ENCODE measurements around the gene SMYD2.

Gene SMYD2

DNA sequence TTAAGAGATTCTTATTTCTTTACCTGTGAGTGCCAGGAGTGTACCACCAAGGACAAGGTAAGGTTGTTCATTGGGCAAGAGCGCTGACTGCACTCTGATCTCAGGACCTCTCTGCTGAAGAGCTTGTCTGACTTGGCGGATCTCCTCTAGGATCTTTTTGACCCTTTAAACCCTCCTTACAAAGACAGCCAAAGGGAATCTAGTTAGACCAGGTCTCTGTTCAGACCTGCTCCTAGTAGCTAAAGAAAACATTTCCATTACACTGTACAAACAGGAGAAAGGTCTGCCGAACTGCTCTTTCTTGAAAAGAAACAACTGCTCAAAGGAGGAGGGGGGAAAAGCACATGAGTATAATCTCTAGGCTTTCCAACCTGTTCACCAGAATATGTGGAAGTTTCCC is 49.3 kb downstream of the SMYD2 start:
- DNase-seq: no peak

DNA sequence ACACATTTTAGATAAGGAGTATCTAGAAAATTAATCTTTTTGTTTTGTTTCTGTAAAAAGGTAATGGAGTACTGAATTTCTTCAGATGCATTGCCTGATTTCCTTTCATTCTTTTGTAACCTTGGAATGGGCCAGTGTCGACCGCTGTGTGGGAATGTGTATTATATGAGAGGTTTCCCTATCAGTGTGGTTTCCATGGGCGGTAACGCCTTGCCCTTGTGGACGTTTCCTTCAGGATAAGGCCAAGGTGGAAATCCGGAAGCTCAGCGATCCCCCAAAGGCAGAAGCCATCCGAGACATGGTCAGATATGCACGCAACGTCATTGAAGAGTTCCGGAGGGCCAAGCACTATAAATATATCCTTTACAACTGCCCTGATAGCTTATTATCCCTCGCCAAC is 49.8 kb downstream of the SMYD2 start:
- DNase-seq: no peak

DNA sequence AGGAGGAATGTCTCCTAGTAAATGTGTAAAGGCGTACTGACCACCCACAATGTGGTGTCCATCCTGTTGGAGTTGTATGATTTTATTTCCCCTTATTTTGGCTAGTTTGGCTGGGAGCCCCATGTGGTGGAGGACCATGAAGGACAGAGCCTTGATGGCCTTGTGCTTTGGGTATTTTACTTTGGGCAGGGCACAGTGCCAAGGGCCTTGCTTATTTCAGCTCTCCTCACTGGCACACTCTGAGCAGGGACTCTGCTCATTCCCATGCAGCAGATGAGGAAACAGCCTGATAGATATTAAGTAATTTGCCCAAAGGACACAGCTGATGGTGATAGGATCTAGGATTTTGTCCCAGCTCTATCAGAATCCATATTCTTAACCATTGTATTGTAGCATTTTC is 50.2 kb downstream of the SMYD2 start:
- DNase-seq: no peak

DNA sequence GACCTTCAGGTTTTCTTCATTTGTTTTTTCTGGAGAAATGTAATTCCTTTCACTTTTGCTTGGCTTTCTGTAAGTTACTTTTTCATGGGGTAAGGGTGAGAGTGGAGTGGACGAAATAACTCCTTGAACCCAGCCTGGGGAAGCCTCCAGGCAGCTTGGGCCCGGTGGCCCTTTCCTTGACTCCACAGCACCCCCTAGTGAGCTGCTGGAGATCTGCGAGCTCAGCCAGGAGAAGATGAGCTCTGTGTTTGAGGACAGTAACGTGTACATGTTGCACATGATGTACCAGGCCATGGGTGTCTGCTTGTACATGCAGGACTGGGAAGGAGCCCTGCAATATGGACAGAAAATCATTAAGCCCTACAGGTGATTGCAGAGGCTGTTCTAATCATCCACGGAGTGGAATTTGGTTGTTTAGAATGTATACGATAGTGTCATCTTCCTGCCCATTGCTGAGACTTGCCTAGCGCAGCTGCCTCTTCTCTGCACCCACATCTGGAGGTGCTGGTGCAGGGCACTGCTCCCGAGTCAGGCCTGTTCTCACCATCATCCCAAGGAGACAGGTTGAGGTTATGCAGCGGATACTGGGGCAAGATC is 51.0 kb downstream of the SMYD2 start:
- DNase-seq: peak; percentile 20

DNA sequence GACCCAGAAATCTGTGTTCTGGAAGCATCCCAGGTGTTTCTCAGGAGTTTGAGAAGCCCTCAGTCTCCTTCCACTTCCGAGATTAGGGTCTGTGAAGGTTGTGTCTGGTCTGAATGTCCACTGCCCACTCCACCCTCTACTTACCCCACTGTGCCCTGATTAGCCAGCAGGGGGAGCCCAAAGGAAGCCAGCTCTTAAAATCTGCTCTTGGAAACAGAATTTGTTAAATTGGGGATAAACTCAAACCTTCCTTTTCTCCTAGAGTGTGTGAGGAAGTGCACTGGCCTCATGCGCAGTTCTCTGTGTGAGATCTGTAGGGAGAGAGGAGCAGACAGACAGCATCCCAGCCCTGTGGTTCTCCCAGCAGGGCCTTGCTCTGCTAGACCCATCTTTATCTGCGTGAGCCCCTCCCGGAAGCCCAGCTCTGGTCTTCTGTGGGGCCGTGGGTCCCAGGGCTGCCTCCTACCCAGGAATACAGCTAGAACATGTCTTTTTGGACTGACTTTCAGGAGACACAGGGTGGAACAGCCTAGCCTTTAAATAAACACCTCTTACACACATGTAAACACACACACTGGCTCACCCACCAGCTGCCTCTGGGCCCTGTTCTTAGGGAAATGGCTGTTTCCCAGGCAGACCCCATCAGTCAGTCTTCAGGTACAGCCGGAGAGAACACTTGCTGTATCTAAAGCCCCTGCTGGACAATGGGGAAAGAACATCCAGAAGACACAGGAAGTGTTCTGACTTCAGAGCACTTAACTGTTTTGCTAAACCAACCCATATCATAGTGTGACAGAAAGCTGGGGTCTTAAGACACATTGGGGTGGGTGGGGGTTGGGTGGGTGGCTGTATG is 52.2 kb downstream of the SMYD2 start:
- no peak for DNase-seq

DNA sequence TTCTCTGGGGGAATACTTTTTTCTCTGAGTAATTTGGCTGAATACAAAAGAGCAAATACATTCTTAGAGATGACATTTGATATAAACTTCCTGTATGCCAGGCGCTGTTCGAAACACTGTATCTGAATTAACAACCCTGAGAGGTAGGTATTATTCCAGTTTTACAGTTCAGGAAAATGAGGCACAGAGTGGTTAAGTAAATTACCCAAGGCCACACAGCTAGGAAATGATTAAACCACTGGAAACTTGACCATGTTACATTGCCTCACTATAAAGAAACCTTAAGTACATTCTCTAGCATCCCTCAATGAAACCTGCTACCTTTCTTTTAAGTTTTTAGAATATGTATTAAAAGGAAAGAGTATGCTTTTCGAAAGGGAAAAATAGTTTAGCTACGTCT is 54.6 kb downstream of the SMYD2 start:
- DNase-seq: no peak

DNA sequence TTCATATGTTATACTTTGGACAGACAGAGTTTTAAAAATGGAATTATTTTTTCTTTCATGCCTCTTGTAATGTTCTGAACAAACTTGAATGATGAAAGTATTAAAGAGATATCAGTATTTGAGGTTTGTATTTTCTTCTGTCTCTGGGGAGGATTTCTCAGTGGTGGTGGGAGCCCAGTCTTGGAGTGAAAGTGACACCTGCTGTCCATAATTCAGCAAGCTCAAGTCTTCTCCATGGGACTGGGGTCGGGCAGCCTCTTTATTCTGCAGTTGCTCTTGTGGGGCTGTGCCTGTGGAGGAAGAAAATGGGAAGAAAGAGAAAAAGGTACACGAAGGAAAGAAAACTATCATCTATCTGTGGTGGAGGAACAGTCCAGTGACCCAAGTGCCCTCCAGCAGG is 56.1 kb downstream of the SMYD2 start:
- DNase-seq: no peak

DNA sequence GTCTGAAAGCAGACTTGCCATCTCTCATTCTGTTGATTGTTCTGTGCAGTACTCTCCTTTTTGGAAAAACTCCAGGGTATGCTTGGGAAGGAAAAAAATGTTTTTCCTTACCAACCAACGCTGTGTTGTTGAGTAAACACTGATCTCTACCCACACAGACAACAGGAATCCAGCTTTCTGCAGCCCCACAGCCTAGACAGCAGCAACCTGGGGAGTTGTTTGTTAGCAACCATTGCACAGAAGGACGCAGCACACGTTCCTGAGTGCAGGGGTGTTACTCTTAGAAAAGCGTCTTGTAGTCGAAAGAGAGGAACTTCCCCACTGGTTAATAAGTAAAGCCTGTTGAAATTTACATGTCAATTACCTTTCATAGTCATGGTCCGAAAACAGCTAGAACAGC is 56.6 kb downstream of the SMYD2 start:
- no peak for DNase-seq

DNA sequence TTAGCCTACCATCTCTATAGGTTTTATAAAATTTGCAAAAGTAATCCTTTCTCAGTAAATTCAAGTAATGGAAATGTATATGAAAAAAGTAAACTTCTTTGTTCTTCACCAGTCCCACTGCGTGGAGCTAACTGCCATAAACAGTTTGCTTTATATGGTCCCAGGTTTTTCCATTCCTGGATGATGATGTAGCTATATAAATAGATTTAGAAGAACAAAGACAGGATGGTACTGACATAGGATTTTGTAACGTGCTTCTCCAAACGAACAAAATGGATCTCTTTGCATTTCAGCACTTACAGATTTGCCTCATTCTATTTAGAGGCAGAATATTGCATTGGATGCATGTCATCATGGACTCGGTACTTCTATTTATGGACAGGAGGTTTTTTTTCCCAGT is 57.3 kb downstream of the SMYD2 start:
- DNase-seq: no peak

DNA sequence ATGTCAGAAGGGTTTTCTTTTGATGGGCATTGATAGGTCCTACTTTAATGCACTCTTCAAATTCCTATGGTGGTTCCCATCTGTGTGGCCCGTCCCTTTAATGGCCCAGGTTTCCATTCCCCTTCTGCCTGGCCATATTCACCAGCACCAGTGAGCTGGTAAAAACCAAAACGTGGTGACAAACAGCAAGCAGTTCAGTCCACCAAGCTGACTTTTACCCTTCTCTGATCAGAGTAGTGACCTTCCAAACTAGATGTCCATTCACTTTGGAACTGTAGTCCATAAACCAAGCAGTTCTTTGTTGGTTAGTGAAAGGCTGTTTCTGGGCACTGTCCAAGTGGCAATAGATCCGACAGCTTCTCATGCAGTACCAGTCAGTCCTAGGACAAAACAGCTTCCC is 60.5 kb downstream of the SMYD2 start:
- DNase-seq: no peak

DNA sequence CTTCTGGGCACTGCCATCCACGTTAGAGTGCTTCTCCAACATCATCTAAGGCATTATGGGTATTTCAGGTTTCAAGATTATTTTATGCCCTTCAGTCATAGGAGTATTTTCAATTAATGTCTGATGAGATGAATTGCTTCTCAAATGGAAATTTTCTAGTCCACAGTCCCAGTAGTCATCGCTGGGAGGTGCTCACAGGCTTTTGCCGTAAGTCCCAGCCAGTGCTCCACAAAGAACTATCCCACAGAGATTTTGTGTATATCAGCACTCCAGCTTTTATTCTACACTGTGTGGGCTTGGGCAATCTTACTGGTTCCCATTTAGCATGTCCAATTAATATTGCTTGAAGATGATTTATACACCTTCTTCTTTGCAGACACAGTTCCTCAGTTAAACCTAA is 61.0 kb downstream of the SMYD2 start:
- no peak for DNase-seq

DNA sequence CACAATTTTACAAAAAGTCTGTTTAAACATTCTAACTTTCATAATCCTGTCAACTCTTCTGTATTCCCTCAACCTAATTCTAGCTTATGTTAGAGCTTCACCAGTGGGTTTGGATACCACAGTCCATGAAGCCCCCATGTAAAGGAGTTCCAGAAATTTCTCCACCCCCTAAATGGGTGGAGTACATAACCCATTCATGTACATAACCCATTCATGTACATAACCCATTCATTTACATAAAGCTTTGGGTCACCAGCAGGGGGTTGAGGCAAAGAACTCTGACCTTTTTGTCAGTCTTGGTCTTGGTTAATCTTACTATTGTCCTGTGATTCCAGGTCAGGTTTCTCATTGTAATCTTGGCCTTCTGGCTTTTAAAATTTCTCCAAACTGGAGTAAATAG is 61.6 kb downstream of the SMYD2 start:
- DNase-seq: no peak

DNA sequence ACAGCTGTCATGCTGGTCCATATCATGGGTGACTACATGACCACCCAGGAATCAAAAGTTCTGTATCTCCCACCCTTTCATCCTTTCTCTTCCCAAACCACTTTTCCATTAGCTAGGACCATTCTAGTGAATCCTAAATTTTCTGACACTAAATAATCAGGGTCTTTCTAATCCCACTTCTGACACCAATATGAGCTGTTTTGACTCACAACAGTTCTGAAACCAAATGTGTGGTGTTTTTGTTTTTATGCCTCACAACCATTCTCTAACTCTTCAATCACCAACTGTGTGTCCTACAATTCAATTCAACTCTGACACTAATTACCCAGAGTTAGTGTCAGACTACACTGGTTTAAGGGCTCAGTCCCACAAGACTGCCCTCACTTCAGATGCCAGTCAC is 63.9 kb downstream of the SMYD2 start:
- no peak for DNase-seq

DNA sequence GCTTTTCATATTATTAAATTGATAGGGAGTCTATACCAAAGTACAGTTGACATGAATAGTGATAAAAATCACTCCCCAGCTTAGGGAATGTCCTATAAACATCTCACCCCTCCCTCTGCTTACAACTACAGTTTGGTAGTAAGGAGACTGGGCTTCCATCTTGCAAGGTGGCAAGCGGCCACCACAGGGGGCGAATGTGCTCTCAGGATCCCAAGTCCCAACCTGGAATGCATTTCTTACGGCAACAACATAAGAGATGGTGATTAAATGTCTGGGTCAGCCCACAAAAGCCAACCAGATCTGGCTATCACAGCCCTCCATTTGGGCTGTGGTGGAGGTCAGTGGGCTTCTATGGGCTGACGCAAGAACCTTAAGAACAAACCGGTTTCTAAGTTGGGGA is 68.0 kb downstream of the SMYD2 start:
- no peak for DNase-seq

DNA sequence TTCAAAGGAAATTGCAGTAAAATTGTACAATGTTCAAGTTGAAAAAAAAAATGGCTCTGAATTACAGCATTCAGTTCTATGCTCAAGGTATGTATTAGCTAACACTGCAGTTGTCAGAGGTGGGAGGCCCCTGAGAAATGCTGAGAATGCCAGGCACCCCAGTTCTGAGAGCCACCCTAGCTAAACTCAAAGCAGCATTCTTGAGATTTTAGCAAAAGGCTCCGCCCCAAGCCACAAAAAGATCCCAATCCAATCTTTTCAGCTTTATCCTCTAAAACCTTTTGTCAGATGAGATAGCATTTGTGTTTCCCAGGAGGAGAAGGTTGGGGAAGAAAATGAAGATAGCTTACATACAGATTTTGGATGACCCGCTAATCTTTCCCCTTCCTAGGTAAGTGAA is 68.8 kb downstream of the SMYD2 start:
- no peak for DNase-seq

DNA sequence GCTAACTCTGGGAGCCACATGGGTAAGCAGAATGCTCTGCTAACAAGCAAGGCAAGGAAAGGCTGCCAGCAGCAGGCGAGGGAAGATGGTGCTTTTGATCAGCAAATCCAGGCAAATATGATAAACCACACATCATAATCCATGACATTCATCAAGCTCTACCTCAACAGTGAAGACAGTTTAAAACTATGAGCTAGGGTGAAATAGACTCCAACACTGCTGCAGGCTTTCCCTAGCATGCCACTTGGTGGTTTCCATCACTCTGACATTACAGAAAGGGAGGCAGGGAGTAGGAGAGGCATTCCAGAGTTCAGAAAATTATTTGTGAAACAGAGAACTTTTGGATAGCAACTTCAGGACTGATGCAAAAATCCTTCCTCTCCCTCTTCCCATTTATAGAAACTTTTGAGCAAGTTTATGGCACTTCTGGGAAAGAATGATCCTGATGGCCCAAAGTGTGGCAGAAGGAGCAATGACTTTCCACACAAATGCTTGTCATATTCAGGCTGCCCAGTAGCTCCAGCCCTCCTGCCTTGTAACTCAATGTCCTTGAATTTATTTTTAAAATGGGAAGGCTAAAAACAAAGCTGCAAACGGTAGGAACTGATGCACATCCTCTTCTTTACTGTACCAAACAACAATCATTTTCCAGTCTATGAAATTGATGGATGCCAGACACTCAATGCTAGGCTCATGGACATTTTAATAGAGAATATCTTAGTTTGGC is 70.8 kb downstream of the SMYD2 start:
- DNase-seq: no peak

DNA sequence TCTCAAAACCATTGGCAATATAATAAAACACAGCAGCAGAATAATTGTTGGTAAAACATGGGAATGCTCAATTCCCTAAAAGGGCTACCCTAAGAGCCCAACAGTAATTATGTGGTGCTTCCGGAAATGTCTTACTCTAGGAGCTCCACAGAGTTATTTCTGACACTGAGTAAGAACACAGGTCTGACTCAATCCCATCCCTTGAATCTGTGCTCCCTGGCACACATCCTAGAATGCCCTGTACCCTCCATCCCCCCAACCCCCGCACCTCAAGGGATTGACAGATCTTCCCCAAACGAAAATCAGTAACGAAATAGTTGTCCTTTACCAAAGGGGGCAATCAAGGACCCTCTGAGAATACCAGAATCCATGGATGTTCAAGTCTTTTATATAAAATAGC is 71.9 kb downstream of the SMYD2 start:
- no peak for DNase-seq

DNA sequence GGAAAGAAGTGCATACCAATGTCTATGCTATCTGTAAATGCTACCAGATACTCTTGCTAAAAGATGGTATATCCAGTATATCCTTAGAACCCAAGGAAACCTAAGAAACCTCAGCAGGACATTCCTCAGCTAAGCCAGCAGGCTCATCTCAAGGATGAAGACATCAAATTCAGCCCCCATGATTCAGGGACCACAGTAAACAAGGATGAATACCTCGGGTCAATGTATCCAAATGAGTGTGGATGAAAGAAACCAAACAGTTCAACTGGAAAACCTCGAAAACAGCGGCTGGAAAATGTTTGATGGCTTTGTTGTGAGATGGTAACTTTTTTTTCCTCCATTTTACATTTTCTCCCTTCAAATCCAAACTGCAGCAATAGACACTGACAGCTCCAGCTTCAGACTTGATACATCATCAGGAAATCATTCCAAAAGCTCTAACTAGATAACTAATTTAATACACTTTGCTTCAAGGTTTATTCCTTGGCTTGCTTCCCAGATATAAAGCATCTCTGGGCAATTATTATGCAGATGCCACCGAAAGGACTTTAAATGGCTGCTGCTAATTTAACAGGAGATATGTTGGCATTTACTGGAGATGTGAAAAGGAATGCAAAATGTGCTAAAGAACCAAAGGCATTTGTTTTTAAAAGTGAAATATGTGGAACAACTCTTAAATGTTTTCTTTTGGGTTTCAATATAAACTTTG is 73.6 kb downstream of the SMYD2 start:
- no peak for DNase-seq

DNA sequence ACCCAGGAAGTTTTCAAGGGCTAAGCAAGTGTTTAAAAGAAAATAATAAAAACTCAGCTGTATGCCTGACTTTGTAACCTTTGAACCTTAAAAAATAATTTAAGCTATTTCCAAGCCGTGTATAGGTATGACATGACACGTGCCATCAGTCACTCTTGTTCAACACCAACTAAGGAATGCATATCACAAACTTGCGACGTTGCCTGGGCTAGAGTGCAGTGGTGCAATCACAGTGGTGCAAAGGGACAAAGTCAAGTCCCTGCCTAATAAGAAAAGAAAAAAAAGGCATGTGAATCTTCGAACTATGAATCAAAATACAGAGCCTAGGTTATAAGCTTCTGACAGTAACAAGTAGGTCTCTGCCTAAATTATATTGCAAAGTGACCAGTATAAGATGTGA is 79.2 kb downstream of the SMYD2 start:
- no peak for DNase-seq

DNA sequence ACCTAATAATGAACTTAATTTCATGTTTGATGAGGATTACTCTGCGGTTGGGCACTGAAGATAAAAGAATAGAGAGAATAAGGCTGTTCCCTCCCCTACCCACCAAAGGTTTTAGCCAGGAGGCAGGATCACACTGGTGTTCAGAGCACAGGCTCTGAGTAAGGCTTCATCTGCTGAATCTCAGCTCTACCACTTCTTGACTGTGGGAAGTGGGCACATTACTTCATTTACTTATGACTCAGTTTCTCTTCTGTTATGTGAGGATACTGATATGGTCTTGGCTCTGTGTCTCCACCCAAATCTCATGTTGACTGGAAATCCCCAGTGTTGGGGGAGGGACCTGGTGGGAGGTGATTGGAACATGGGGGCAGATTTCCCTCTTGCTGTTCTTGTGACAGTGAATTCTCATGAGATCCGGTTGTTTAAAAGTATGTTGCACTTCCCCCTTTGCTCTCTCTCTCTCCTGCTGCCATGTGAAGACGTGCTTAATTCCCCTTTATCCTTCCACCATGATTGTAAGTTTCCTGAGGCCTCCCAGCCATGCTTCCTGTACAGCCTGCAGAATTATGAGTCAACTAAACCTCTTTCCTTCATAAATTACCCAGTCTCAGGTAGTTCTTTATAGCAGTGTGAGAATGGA is 79.7 kb downstream of the SMYD2 start:
- no peak for DNase-seq

DNA sequence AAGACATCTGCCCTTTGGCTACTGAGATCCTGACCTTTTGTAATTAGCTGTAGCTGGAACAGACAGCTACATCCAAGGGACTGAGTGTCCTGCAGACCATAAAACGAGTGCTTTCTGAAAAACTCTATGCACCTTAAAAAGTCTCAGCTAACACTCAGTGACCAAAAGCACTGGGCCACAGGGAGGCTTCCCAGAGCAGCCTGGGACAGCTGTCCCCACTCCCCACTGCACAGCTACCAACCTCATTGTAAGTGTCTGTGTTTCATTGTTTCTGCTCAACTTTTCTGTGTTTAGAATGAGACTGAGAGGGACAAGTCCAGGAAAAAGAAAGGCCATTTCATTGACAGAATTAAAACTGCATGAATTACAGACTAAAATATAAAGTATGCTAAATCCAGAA is 80.7 kb downstream of the SMYD2 start:
- no peak for DNase-seq

DNA sequence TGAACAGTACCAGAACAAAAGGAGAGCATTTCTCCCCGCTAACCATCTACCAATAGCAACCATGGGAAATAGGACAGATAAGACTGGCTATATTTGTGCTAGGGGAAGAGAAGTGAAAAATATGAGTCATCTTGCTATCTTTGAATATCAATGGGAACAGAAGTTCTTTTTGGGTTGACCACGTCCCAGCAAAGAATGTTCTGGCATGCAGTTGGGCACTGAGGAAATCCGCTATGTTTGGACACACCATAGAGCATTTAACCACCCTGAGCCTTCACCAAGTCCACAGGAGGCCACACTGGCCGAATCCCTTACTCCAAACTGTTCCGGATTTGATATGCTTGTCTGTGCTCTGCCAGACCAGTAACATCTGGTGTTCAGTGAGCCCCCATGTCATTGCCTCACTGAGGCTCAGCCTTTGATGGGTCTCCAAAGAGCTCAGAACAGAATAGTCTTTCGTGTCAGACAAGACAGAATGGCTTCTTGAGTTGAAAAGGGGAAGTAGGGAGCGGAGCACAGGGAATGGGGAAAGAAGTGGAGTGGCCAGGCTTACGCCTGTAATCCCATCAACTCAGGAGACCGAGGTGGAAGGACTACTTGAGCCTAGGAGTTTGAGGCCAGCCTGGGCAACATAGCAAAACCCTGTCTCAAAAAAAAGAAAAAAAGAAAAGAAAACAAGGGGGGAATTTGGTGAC is 81.4 kb downstream of the SMYD2 start:
- DNase-seq: no peak
